HEK293 (cell line): ENCODE measurements around the gene PBRM1.

Experiments used
- CTCF ChIA-PET: fragments of 350-600 bp; formaldehyde crosslinking; extraction: SDS; loops from one replicate; lab custom pipeline; 2021; ENCODE audit warnings: antibody characterized with exemption; lab: Yijun Ruan, JAX
- POLR2A ChIA-PET: fragments of 300-600 bp; formaldehyde crosslinking; extraction: SDS; loops from one replicate; lab custom pipeline; 2020; ENCODE audit warnings: antibody characterized with exemption, inconsistent platforms; lab: Yijun Ruan, JAX
- H3K27ac ChIP-seq: fragments of 200-500 bp; sonication (Bioruptor generic); 2 replicates; pipeline ENCODE4 v1.5.1; 2014; ENCODE audit warnings: low read depth, low read length, control low read depth, inconsistent platforms; ENCODE audit errors: extremely low read depth
- H3K36me3 ChIP-seq, 2 experiments: fragments of 200-500 bp in 1 of 2; sonication (Bioruptor generic) in 1 of 2; 1 replicate in 1 of 2; 2 replicates in 1 of 2; pipeline ENCODE4 v1.5.1; 2014 to 2017; ENCODE audit warnings: inconsistent platforms in 2 of 2, low read length in 2 of 2; ENCODE audit not compliant: control insufficient read depth in 2 of 2, insufficient read depth in 1 of 2
- H3K4me1 ChIP-seq: fragments of 200-500 bp; sonication (Bioruptor generic); 2 replicates; pipeline ENCODE4 v1.5.1; 2014; ENCODE audit warnings: mild to moderate bottlenecking, low read length, inconsistent platforms; ENCODE audit not compliant: control insufficient read depth, insufficient read depth
- H3K4me3 ChIP-seq: 2 replicates; pipeline ENCODE4 v1.5.1; 2011; ENCODE audit warnings: low read depth, mild to moderate bottlenecking, control low read depth, low read length, moderate library complexity
- H3K9me3 ChIP-seq: fragments of 200-500 bp; sonication (Bioruptor generic); 2 replicates; pipeline ENCODE4 v1.5.1; 2014; ENCODE audit warnings: low read depth, low read length, inconsistent platforms; ENCODE audit not compliant: control insufficient read depth, insufficient read depth
- GFI1B ChIP-seq: fragments of 450-650 bp; formaldehyde crosslinking; IDR thresholded peaks from 2 replicates; pipeline ENCODE4 v1.5.1; 2016; ENCODE audit warnings: missing biosample characterization, missing genetic modification characterization
- HOXA7 ChIP-seq: sonication (generic); formaldehyde crosslinking; IDR thresholded peaks from 2 replicates; pipeline ENCODE4 v1.8.1; 2022; ENCODE audit warnings: missing genetic modification reagents, borderline replicate concordance
- KLF16 ChIP-seq: fragments of 450-650 bp; formaldehyde crosslinking; IDR thresholded peaks from 2 replicates; pipeline ENCODE4 v1.5.1; 2017; ENCODE audit warnings: missing biosample characterization, missing genetic modification characterization
- PRDM1 ChIP-seq: fragments of 450-650 bp; formaldehyde crosslinking; IDR thresholded peaks from 2 replicates; pipeline ENCODE4; 2016; ENCODE audit warnings: missing biosample characterization, missing genetic modification characterization
- PRDM10 ChIP-seq: fragments of 450-650 bp; formaldehyde crosslinking; IDR thresholded peaks from 2 replicates; pipeline ENCODE4 v1.5.1; 2016; ENCODE audit warnings: missing biosample characterization, missing genetic modification characterization
- SALL2 ChIP-seq: fragments of 450-650 bp; formaldehyde crosslinking; IDR thresholded peaks from 2 replicates; pipeline ENCODE4 v1.5.0; 2017; ENCODE audit warnings: missing biosample characterization, mild to moderate bottlenecking, missing genetic modification characterization, borderline replicate concordance
- ZBTB7A ChIP-seq: fragments of 450-650 bp; formaldehyde crosslinking; IDR thresholded peaks from 2 replicates; pipeline ENCODE4 v1.5.1; 2016; ENCODE audit warnings: low read depth, missing biosample characterization, missing genetic modification characterization
- ZEB2 ChIP-seq: fragments of 450-650 bp; formaldehyde crosslinking; IDR thresholded peaks from 2 replicates; pipeline ENCODE4 v1.5.1; 2016; ENCODE audit warnings: missing biosample characterization, missing genetic modification characterization
- ZNF473 ChIP-seq: fragments of 450-650 bp; formaldehyde crosslinking; IDR thresholded peaks from 2 replicates; pipeline ENCODE4 v1.5.1; 2017; ENCODE audit warnings: missing biosample characterization, missing genetic modification characterization
- ZNF501 ChIP-seq: fragments of 450-650 bp; formaldehyde crosslinking; IDR thresholded peaks from 2 replicates; pipeline ENCODE4 v1.5.1; 2016; ENCODE audit warnings: missing biosample characterization, missing genetic modification characterization
- ZNF544 ChIP-seq: fragments of 450-650 bp; formaldehyde crosslinking; IDR thresholded peaks from 2 replicates; pipeline ENCODE4 v1.5.0; 2017; ENCODE audit warnings: missing biosample characterization, missing genetic modification characterization
- ZNF549 ChIP-seq: fragments of 450-650 bp; IDR thresholded peaks from 2 replicates; pipeline ENCODE4 v1.5.1; 2018; ENCODE audit warnings: missing biosample characterization, missing genetic modification characterization, mild to moderate bottlenecking, inconsistent platforms, moderate library complexity
- ZNF600 ChIP-seq: fragments of 450-650 bp; formaldehyde crosslinking; IDR thresholded peaks from 2 replicates; pipeline ENCODE4 v1.5.1; 2016; ENCODE audit warnings: missing biosample characterization, missing genetic modification characterization
- ZNF701 ChIP-seq: fragments of 450-650 bp; formaldehyde crosslinking; IDR thresholded peaks from 2 replicates; pipeline ENCODE4 v1.5.1; 2016; ENCODE audit warnings: missing biosample characterization, missing genetic modification characterization
- ZNF837 ChIP-seq: fragments of 450-650 bp; formaldehyde crosslinking; IDR thresholded peaks from 2 replicates; pipeline ENCODE4 v1.5.1; 2016; ENCODE audit warnings: missing biosample characterization, missing genetic modification characterization
- TF ChIP-seq, protein P1 (sequence below): fragments of 450-650 bp; formaldehyde crosslinking; IDR thresholded peaks from 2 replicates; pipeline ENCODE4 v1.5.1; 2016; ENCODE audit warnings: missing biosample characterization, missing genetic modification characterization, borderline replicate concordance
- TF ChIP-seq, protein P2 (sequence below): fragments of 450-650 bp; formaldehyde crosslinking; IDR thresholded peaks from 2 replicates; pipeline ENCODE4 v1.5.1; 2017; ENCODE audit warnings: missing biosample characterization, missing genetic modification characterization
- TF ChIP-seq, protein P3 (sequence below): fragments of 450-650 bp; formaldehyde crosslinking; IDR thresholded peaks from 2 replicates; pipeline ENCODE4 v1.5.1; 2016; ENCODE audit warnings: missing biosample characterization, missing genetic modification characterization

Gene PBRM1

GRCh38 chr3:52527039-52527731, 158.5 kb downstream of the PBRM1 start:
- Histone ChIP-seq H3K36me3 (peaks cover 0 to 85% of the 10 kb centered on the region in 2 experiments; a peak in 1 of 3 replicates), H3K27ac (no peak overlapping the region), H3K4me1 (peaks cover 2% of the 10 kb centered on the region; the same call in 1 of the 2 replicates), H3K4me3 (no peak overlapping the region), H3K9me3 (no peaks in the 10 kb centered on the region)
- TF ChIP-seq HOXA7 (CRISPR knock-in tag) (no peak), PRDM1 (no peak), ZNF701 (tag by site-specific recombination) (no peak), ZBTB7A (tag by site-specific recombination) (no peak), GFI1B (tag by site-specific recombination) (no peak), ZNF549 (tag by site-specific recombination) (no peak), KLF16 (tag by site-specific recombination) (no peak), ZNF501 (tag by site-specific recombination) (no peak), ZNF544 (tag by site-specific recombination) (no peak), PRDM10 (no peak), ZNF473 (no peak), ZNF600 (no peak), SALL2 (tag by site-specific recombination) (no peak), ZNF837 (tag by site-specific recombination) (no peak), ZEB2 (tag by site-specific recombination) (no peak)
- TF ChIP-seq, protein P1, sequence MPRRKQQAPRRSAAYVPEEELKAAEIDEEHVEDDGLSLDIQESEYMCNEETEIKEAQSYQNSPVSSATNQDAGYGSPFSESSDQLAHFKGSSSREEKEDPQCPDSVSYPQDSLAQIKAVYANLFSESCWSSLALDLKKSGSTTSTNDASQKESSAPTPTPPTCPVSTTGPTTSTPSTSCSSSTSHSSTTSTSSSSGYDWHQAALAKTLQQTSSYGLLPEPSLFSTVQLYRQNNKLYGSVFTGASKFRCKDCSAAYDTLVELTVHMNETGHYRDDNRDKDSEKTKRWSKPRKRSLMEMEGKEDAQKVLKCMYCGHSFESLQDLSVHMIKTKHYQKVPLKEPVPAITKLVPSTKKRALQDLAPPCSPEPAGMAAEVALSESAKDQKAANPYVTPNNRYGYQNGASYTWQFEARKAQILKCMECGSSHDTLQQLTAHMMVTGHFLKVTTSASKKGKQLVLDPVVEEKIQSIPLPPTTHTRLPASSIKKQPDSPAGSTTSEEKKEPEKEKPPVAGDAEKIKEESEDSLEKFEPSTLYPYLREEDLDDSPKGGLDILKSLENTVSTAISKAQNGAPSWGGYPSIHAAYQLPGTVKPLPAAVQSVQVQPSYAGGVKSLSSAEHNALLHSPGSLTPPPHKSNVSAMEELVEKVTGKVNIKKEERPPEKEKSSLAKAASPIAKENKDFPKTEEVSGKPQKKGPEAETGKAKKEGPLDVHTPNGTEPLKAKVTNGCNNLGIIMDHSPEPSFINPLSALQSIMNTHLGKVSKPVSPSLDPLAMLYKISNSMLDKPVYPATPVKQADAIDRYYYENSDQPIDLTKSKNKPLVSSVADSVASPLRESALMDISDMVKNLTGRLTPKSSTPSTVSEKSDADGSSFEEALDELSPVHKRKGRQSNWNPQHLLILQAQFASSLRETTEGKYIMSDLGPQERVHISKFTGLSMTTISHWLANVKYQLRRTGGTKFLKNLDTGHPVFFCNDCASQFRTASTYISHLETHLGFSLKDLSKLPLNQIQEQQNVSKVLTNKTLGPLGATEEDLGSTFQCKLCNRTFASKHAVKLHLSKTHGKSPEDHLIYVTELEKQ (tag by site-specific recombination), result no peak
- TF ChIP-seq, protein P2, sequence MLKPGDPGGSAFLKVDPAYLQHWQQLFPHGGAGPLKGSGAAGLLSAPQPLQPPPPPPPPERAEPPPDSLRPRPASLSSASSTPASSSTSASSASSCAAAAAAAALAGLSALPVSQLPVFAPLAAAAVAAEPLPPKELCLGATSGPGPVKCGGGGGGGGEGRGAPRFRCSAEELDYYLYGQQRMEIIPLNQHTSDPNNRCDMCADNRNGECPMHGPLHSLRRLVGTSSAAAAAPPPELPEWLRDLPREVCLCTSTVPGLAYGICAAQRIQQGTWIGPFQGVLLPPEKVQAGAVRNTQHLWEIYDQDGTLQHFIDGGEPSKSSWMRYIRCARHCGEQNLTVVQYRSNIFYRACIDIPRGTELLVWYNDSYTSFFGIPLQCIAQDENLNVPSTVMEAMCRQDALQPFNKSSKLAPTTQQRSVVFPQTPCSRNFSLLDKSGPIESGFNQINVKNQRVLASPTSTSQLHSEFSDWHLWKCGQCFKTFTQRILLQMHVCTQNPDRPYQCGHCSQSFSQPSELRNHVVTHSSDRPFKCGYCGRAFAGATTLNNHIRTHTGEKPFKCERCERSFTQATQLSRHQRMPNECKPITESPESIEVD (tag by site-specific recombination), result no peak
- TF ChIP-seq, protein P3, sequence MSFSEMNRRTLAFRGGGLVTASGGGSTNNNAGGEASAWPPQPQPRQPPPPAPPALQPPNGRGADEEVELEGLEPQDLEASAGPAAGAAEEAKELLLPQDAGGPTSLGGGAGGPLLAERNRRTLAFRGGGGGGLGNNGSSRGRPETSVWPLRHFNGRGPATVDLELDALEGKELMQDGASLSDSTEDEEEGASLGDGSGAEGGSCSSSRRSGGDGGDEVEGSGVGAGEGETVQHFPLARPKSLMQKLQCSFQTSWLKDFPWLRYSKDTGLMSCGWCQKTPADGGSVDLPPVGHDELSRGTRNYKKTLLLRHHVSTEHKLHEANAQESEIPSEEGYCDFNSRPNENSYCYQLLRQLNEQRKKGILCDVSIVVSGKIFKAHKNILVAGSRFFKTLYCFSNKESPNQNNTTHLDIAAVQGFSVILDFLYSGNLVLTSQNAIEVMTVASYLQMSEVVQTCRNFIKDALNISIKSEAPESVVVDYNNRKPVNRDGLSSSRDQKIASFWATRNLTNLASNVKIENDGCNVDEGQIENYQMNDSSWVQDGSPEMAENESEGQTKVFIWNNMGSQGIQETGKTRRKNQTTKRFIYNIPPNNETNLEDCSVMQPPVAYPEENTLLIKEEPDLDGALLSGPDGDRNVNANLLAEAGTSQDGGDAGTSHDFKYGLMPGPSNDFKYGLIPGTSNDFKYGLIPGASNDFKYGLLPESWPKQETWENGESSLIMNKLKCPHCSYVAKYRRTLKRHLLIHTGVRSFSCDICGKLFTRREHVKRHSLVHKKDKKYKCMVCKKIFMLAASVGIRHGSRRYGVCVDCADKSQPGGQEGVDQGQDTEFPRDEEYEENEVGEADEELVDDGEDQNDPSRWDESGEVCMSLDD (tag by site-specific recombination), result no peak
- ChIA-PET POLR2A (interaction anchor here (0.6 to 1.7 kb wide), 3 partner anchors 9 to 288 kb away, joined by 3 to 5 read pairs (median 5); partner anchors contain the start of gene UQCC5), CTCF (interaction anchor here (0.8 to 1.2 kb wide), 2 partner anchors 77 to 115 kb away, joined by 3 to 6 read pairs; no protein-coding TSS in a partner anchor)
